Hypothalamus (tissue), 51 donors: ENCODE measurements around the gene HINT3.
"Not testable (repeated sequence)": the region's sequence is repeated elsewhere in the genome, so short reads cannot be mapped to it uniquely, and the experiment has no call there.

Source experiments
- DNase-seq, 51 donors: peaks; one replicate each; lab custom pipeline; 2025; lab: John Stamatoyannopoulos, UW

HINT3 gene

GRCh38 chr6:125957845-125958244, 1.3 kb downstream of the HINT3 start:
- DNase-seq = peak in 10 of 51 donors; percentile 6 to 48 (median 24)

- no peak for DNase-seq
Measured at GRCh38 chr6:125959041-125959440, 2.5 kb downstream of the HINT3 start.

GRCh38 chr6:125961117-125961516, 4.5 kb downstream of the HINT3 start:
- peak in 6 of 51 donors; percentile 2 to 74 (median 20) for DNase-seq

- no peak for DNase-seq
Measured at GRCh38 chr6:125962900-125963497, 6.4 kb downstream of the HINT3 start.

- DNase-seq = no peak
Measured at GRCh38 chr6:125963817-125964216, 7.2 kb downstream of the HINT3 start.

GRCh38 chr6:125966569-125966968, 10.0 kb downstream of the HINT3 start:
- DNase-seq = no peak

GRCh38 chr6:125968493-125968892, 11.9 kb downstream of the HINT3 start:
- no peak for DNase-seq

GRCh38 chr6:125970760-125971159, 14.2 kb downstream of the HINT3 start:
- no peak for DNase-seq

- not testable (repeated sequence) for DNase-seq
Measured at GRCh38 chr6:125972478-125972877, 15.9 kb downstream of the HINT3 start.

- DNase-seq = peak in 1 of 51 donors; percentile 33
Measured at GRCh38 chr6:125974214-125974866, 17.8 kb downstream of the HINT3 start.

GRCh38 chr6:125979101-125979500, 22.5 kb downstream of the HINT3 start:
- DNase-seq = no peak

GRCh38 chr6:125981571-125982185, 25.1 kb downstream of the HINT3 start:
- no peak for DNase-seq

GRCh38 chr6:125983246-125983945, 26.8 kb downstream of the HINT3 start:
- no peak for DNase-seq

- no peak for DNase-seq
Measured at GRCh38 chr6:125984311-125984710, 27.7 kb downstream of the HINT3 start.

- no peak for DNase-seq
Measured at GRCh38 chr6:125985522-125985921, 29.0 kb downstream of the HINT3 start.

GRCh38 chr6:125985979-125986300, 29.4 kb downstream of the HINT3 start:
- DNase-seq = no peak

GRCh38 chr6:125986301-125987025, 29.9 kb downstream of the HINT3 start, which contains the start of gene TRMT11:
Gene TRMT11 (plus strand): TSS chr6:125986540. CDS start chr6:125986551, 11 bp downstream.
- peak; percentile 19 to 90 (median 80) for DNase-seq

GRCh38 chr6:125987026-125987617, 30.6 kb downstream of the HINT3 start:
- DNase-seq = no peak

GRCh38 chr6:125988280-125988679, 31.7 kb downstream of the HINT3 start:
- no peak for DNase-seq

GRCh38 chr6:125989631-125990030, 33.1 kb downstream of the HINT3 start:
- DNase-seq = no peak
